ENCODE measurements around the gene HIP1R. TPM values are rescaled to one million over a fixed set of nuclear protein-coding genes. Genes with fewer than 3 reads are reported as not detected.

The HIP1R gene
- total and polyA plus RNA-seq, 2 of the 13 experiments (the other 11 are each of a cell fraction or from before 2014, with no cell fraction given): 18.4 to 25.5 TPM

DNA sequence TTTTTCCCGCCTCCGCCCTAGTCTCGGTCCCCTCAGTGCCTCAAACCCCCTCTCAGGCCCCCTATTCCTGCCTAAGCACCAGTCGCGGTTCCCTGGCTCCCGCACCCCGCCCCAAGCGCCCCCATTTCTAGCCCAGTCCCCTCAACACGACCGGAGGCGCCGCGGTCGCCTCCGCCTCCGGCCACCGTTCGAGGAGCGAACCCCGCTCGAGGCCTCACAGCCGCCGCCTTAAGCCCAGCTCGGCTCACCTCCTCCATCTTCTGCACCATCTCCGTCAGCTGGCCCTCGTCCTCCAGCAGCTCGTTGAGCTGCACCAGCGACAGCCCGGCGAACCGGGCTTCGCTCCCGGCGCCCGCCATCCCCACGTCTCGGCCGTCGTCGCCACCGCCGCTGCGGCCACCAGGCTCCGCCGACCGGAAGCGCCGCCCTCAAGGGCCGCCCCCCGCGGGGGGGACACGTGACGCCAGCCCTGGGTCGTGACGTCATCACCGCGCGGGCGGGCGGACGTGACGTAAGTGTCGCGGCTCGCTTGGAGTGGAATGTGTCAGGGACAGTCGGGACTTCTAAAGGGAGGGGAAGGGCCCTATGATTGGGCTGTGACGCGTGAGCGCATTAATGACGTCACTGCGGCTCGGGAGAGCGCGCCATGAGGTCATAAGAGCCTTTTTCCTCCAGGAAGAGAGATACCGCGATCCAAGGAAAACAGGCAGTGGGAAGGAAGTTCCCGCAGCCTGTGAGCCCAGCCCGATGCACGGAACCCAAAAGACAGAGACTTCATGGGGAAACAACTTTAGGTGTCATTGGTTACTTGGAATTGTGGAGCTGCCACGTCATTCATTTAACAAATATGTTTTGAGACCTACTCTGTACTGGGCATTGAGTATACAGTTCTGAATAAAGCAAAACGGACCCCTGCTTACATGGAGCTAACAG lies 60.7 kb downstream of the HIP1R start, which contains the start of gene VPS37B (continued):
- TF ChIP-seq, protein P1, sequence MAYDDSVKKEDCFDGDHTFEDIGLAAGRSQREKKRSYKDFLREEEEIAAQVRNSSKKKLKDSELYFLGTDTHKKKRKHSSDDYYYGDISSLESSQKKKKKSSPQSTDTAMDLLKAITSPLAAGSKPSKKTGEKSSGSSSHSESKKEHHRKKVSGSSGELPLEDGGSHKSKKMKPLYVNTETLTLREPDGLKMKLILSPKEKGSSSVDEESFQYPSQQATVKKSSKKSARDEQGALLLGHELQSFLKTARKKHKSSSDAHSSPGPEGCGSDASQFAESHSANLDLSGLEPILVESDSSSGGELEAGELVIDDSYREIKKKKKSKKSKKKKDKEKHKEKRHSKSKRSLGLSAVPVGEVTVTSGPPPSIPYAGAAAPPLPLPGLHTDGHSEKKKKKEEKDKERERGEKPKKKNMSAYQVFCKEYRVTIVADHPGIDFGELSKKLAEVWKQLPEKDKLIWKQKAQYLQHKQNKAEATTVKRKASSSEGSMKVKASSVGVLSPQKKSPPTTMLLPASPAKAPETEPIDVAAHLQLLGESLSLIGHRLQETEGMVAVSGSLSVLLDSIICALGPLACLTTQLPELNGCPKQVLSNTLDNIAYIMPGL (CRISPR knock-in tag; IDR thresholded peaks at IDR 0.05; ENCODE audit: borderline replicate concordance in 1 of 2, low read depth in 1 of 2): peak; percentile 22 to 41; a peak in 2 of 4 replicates
- no peak for TF ChIP-seq ISX (CRISPR knock-in tag; conservative IDR thresholded peaks at IDR 0.05)
- TF ChIP-seq, protein P2, sequence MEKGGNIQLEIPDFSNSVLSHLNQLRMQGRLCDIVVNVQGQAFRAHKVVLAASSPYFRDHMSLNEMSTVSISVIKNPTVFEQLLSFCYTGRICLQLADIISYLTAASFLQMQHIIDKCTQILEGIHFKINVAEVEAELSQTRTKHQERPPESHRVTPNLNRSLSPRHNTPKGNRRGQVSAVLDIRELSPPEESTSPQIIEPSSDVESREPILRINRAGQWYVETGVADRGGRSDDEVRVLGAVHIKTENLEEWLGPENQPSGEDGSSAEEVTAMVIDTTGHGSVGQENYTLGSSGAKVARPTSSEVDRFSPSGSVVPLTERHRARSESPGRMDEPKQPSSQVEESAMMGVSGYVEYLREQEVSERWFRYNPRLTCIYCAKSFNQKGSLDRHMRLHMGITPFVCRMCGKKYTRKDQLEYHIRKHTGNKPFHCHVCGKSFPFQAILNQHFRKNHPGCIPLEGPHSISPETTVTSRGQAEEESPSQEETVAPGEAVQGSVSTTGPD (CRISPR knock-in tag; IDR thresholded peaks at IDR 0.05): no peak
- TF ChIP-seq, protein P3, sequence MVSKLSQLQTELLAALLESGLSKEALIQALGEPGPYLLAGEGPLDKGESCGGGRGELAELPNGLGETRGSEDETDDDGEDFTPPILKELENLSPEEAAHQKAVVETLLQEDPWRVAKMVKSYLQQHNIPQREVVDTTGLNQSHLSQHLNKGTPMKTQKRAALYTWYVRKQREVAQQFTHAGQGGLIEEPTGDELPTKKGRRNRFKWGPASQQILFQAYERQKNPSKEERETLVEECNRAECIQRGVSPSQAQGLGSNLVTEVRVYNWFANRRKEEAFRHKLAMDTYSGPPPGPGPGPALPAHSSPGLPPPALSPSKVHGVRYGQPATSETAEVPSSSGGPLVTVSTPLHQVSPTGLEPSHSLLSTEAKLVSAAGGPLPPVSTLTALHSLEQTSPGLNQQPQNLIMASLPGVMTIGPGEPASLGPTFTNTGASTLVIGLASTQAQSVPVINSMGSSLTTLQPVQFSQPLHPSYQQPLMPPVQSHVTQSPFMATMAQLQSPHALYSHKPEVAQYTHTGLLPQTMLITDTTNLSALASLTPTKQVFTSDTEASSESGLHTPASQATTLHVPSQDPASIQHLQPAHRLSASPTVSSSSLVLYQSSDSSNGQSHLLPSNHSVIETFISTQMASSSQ (IDR thresholded peaks at IDR 0.05; ENCODE audit: low read depth): no peak
- TF ChIP-seq, protein P3 (CRISPR knock-in tag; IDR thresholded peaks at IDR 0.05; ENCODE audit: borderline replicate concordance): no peak
- TF ChIP-seq, protein P4, sequence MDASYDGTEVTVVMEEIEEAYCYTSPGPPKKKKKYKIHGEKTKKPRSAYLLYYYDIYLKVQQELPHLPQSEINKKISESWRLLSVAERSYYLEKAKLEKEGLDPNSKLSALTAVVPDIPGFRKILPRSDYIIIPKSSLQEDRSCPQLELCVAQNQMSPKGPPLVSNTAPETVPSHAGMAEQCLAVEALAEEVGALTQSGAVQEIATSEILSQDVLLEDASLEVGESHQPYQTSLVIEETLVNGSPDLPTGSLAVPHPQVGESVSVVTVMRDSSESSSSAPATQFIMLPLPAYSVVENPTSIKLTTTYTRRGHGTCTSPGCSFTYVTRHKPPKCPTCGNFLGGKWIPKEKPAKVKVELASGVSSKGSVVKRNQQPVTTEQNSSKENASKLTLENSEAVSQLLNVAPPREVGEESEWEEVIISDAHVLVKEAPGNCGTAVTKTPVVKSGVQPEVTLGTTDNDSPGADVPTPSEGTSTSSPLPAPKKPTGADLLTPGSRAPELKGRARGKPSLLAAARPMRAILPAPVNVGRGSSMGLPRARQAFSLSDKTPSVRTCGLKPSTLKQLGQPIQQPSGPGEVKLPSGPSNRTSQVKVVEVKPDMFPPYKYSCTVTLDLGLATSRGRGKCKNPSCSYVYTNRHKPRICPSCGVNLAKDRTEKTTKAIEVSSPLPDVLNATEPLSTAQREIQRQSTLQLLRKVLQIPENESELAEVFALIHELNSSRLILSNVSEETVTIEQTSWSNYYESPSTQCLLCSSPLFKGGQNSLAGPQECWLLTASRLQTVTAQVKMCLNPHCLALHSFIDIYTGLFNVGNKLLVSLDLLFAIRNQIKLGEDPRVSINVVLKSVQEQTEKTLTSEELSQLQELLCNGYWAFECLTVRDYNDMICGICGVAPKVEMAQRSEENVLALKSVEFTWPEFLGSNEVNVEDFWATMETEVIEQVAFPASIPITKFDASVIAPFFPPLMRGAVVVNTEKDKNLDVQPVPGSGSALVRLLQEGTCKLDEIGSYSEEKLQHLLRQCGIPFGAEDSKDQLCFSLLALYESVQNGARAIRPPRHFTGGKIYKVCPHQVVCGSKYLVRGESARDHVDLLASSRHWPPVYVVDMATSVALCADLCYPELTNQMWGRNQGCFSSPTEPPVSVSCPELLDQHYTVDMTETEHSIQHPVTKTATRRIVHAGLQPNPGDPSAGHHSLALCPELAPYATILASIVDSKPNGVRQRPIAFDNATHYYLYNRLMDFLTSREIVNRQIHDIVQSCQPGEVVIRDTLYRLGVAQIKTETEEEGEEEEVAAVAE (CRISPR knock-in tag; IDR thresholded peaks at IDR 0.05; ENCODE audit: borderline replicate concordance): no peak
- TF ChIP-seq ZNF30 (CRISPR knock-in tag; IDR thresholded peaks at IDR 0.05): no peak
- no peak for TF ChIP-seq ZNF644 (CRISPR knock-in tag; IDR thresholded peaks at IDR 0.05; ENCODE audit: low read depth)
- TF ChIP-seq NONO (IDR thresholded peaks at IDR 0.05): no peak
- TF ChIP-seq NONO (CRISPR knock-in tag; conservative IDR thresholded peaks at IDR 0.05): peak; percentile 71
- no peak for TF ChIP-seq ZNF546 (CRISPR knock-in tag; conservative IDR thresholded peaks at IDR 0.05)
- no peak for TF ChIP-seq TCF7 (IDR thresholded peaks at IDR 0.05; ENCODE audit: low read depth)
- TF ChIP-seq, protein P5, sequence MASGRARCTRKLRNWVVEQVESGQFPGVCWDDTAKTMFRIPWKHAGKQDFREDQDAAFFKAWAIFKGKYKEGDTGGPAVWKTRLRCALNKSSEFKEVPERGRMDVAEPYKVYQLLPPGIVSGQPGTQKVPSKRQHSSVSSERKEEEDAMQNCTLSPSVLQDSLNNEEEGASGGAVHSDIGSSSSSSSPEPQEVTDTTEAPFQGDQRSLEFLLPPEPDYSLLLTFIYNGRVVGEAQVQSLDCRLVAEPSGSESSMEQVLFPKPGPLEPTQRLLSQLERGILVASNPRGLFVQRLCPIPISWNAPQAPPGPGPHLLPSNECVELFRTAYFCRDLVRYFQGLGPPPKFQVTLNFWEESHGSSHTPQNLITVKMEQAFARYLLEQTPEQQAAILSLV (CRISPR knock-in tag; IDR thresholded peaks at IDR 0.05; ENCODE audit: borderline replicate concordance): 0 out of 2 replicates have a peak, but pooled peaks have one; percentile 31
- TF ChIP-seq RCOR2 (CRISPR knock-in tag; IDR thresholded peaks at IDR 0.05): no peak
- TF ChIP-seq TAF1 (CRISPR knock-in tag; IDR thresholded peaks at IDR 0.05): peak; percentile 53

Data from HepG2 (cell line).